Astrocyte (in vitro differentiated cells and primary cell): ENCODE data around the gene POLN. TPM values are rescaled to one million over a fixed set of nuclear protein-coding genes. Genes with fewer than 3 reads are reported as not detected.

ENCODE experiments used
- DNase-seq: peaks from one replicate; pipeline ENCODE4 v3.0.0-alpha.2; 2010; ENCODE audit warnings: low read depth
- FAIRE-seq: peaks from 2 replicates; lab custom pipeline; 2011; peaks lifted over from hg19 to GRCh38; lab: Jason Lieb, UNC
- H2AFZ ChIP-seq: 2 replicates; pipeline ENCODE4 v1.6.0; 2012; ENCODE audit warnings: low read depth, low read length, inconsistent platforms
- H3K27ac ChIP-seq: 2 replicates; pipeline ENCODE4 v1.5.1; 2011; ENCODE audit warnings: low read depth, low read length, inconsistent platforms
- H3K27me3 ChIP-seq: 2 replicates; pipeline ENCODE4 v1.6.0; 2011; ENCODE audit warnings: low read length, inconsistent platforms; ENCODE audit not compliant: insufficient read depth
- H3K36me3 ChIP-seq: 2 replicates; pipeline ENCODE4 v1.5.1; 2011; ENCODE audit warnings: low read length, inconsistent platforms; ENCODE audit not compliant: insufficient read depth
- H3K4me1 ChIP-seq: 2 replicates; pipeline ENCODE4 v1.5.1; 2011; ENCODE audit warnings: low read length, inconsistent platforms; ENCODE audit not compliant: insufficient read depth
- H3K4me2 ChIP-seq: 2 replicates; pipeline ENCODE4 v1.6.0; 2012; ENCODE audit warnings: low read length, inconsistent platforms
- H3K4me3 ChIP-seq: 2 replicates; pipeline ENCODE4 v1.5.1; 2011; ENCODE audit warnings: low read depth, mild to moderate bottlenecking, low read length, inconsistent platforms; ENCODE audit not compliant: insufficient read depth
- H3K79me2 ChIP-seq: 2 replicates; pipeline ENCODE4 v1.6.0; 2012; ENCODE audit warnings: mild to moderate bottlenecking, low read length, inconsistent platforms; ENCODE audit not compliant: insufficient read depth
- H3K9ac ChIP-seq: 2 replicates; pipeline ENCODE4 v1.6.0; 2012; ENCODE audit warnings: mild to moderate bottlenecking, low read length, inconsistent platforms
- H3K9me3 ChIP-seq: 2 replicates; pipeline ENCODE4 v1.5.1; 2012; ENCODE audit warnings: low read depth, mild to moderate bottlenecking, low read length, inconsistent platforms; ENCODE audit not compliant: insufficient read depth
- H4K20me1 ChIP-seq: 2 replicates; pipeline ENCODE4 v1.6.0; 2012; ENCODE audit warnings: low read length, inconsistent platforms; ENCODE audit not compliant: insufficient read depth
- H3K27ac Mint-ChIP-seq: one replicate; pipeline ENCODE4 v1.8.0; 2021; ENCODE audit warnings: mild to moderate bottlenecking, mixed read lengths; ENCODE audit not compliant: unreplicated experiment
- H3K27me3 Mint-ChIP-seq: one replicate; pipeline ENCODE4 v1.8.0; 2021; ENCODE audit warnings: low read depth, mixed read lengths; ENCODE audit not compliant: unreplicated experiment
- H3K36me3 Mint-ChIP-seq: one replicate; pipeline ENCODE4 v1.8.0; 2021; ENCODE audit warnings: low read depth, mixed read lengths; ENCODE audit not compliant: unreplicated experiment
- H3K4me1 Mint-ChIP-seq: one replicate; pipeline ENCODE4 v1.8.0; 2021; ENCODE audit warnings: low read depth, mixed read lengths; ENCODE audit not compliant: unreplicated experiment
- H3K4me3 Mint-ChIP-seq: one replicate; pipeline ENCODE4 v1.8.0; 2021; ENCODE audit warnings: mild to moderate bottlenecking, moderate library complexity, mixed read lengths; ENCODE audit not compliant: unreplicated experiment
- H3K9me3 Mint-ChIP-seq: one replicate; pipeline ENCODE4 v1.8.0; 2021; ENCODE audit warnings: mild to moderate bottlenecking, mixed read lengths; ENCODE audit not compliant: unreplicated experiment
- CTCF ChIP-seq: IDR thresholded peaks from 2 replicates; pipeline ENCODE4 v1.5.1; 2011; ENCODE audit warnings: low read depth, mild to moderate bottlenecking, inconsistent platforms, low read length, moderate library complexity; ENCODE audit not compliant: insufficient read depth
- EZH2 ChIP-seq: IDR thresholded peaks from 2 replicates; pipeline ENCODE4 v1.6.1; 2012; ENCODE audit warnings: mild to moderate bottlenecking, low read length, inconsistent platforms; ENCODE audit not compliant: insufficient read depth
- total RNA-seq: library from RNA; stranded (reverse); gene quantifications from 2 replicates; pipeline ENCODE4 v1.2.1, GENCODE V29; 2021

POLN gene
- total RNA-seq, 1 donor from 2014 or later = 3.1 TPM

- H2AFZ ChIP-seq = peak within 1 kb of the TSS; percentile 97
- peaks cover 13% of the 10 kb centered on the region for H3K4me1 ChIP-seq
- peaks cover 4% of the 10 kb centered on the region for H3K36me3 Mint-ChIP-seq
These were observed 19.9 kb upstream of the POLN start, which contains the start of gene MXD4 for GRCh38 chr4:2261853-2262144. MXD4 (minus strand) TSS chr4:2262109; CDS start chr4:2261980, 129 bp downstream.

GRCh38 chr4:2261110-2261852, 19.4 kb upstream of the POLN start:
- H3K79me2 ChIP-seq = peaks cover 47% of the 10 kb centered on the region
- Mint-ChIP-seq H3K36me3 (peaks cover 4% of the 10 kb centered on the region), H3K4me3 (peak overlapping the region; percentile 82), H3K27me3 (peaks cover 9% of the 10 kb centered on the region), H3K4me1 (peaks cover 3% of the 10 kb centered on the region), H3K9me3 (no peaks in the 10 kb centered on the region), H3K27ac (no peak overlapping the region)
- H3K36me3 ChIP-seq = no peaks in the 10 kb centered on the region
- peak overlapping the region; percentile 71 for H3K4me3 ChIP-seq
- peak overlapping the region; percentile 93 for H3K4me2 ChIP-seq
- H3K4me1 ChIP-seq = peaks cover 18% of the 10 kb centered on the region
- FAIRE-seq (no peak), DNase-seq (peak; percentile 8)
- peak overlapping the region; percentile 93 for H3K9ac ChIP-seq
- peak overlapping the region; percentile 65 for H3K27ac ChIP-seq
- H4K20me1 ChIP-seq = peaks cover 49% of the 10 kb centered on the region
- TF ChIP-seq EZH2 = no peak
- TF ChIP-seq CTCF = no peak
- H3K27me3 ChIP-seq = no peaks in the 10 kb centered on the region
- peak overlapping the region; percentile 63 for H2AFZ ChIP-seq
- H3K9me3 ChIP-seq = no peaks in the 10 kb centered on the region

More at GRCh38 chr4:2261853-2262144, 19.9 kb upstream of the POLN start, which contains the start of gene MXD4:
- Mint-ChIP-seq H3K4me1 (peaks cover 3% of the 10 kb centered on the region), H3K9me3 (no peaks in the 10 kb centered on the region), H3K4me3 (peak within 1 kb of the TSS; percentile 82), H3K27me3 (peaks cover 10% of the 10 kb centered on the region), H3K27ac (no peak within 1 kb of the TSS)
- H3K9ac ChIP-seq = peak within 1 kb of the TSS; percentile 93
- DNase-seq (no peak), FAIRE-seq (no peak)
- H3K4me2 ChIP-seq = peak within 1 kb of the TSS; percentile 97
- H3K36me3 ChIP-seq = no peaks in the 10 kb centered on the region
- peaks cover 43% of the 10 kb centered on the region for H3K79me2 ChIP-seq
- H3K27ac ChIP-seq = peak within 1 kb of the TSS; percentile 66
- TF ChIP-seq CTCF (no peak), EZH2 (no peak)
- peaks cover 44% of the 10 kb centered on the region for H4K20me1 ChIP-seq
- H3K4me3 ChIP-seq = peak within 1 kb of the TSS; percentile 71
- H3K9me3 ChIP-seq = no peaks in the 10 kb centered on the region
- no peaks in the 10 kb centered on the region for H3K27me3 ChIP-seq
